Right kidney (tissue), 9 donors: Measurements from ENCODE around the gene SUPT20HL1.
"Not testable (repeated sequence)": the region's sequence is repeated elsewhere in the genome, so short reads cannot be mapped to it uniquely, and the experiment has no call there.

ENCODE experiments used
- DNase-seq: peaks from one replicate; pipeline ENCODE4 v3.0.0-alpha.2; 2016
- long read RNA-seq, 8 donors: transcript quantifications; one replicate each; lab custom pipeline, GENCODE V29; 2026

SUPT20HL1 gene
- long read RNA-seq, donor 1: 0 reads
- long read RNA-seq, donor 2: 0 reads
- long read RNA-seq, donor 3: 0 reads
- long read RNA-seq, donor 4: 0 reads
- long read RNA-seq, donor 5: 0 reads
- long read RNA-seq, donor 6: 0 reads
- long read RNA-seq, donor 7: 0 reads
- long read RNA-seq, donor 8: 0 reads

DNA sequence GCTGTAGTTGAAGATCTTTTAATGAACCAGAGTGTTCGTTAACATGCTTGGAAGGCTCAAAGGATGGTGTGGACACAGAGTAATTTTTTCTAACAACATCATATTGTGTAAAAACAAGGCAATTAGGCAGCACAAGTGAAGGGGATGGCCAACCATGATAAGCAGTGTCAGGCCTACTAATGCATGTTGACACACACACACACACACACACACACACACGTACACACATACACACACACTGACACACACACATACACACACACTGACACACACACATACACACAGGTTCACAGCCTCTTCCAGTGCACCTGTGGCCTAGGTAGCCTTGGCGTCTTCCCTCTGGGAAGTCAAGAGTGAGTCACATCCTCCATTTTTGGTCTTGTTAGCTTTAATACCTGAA, at the start of gene SUPT20HL1:
Gene SUPT20HL1 (plus strand): TSS at position 368 of the 400 bp plus-strand sequence. CDS start 2,122 bp downstream, outside the sequence.
- no peak for DNase-seq

DNA sequence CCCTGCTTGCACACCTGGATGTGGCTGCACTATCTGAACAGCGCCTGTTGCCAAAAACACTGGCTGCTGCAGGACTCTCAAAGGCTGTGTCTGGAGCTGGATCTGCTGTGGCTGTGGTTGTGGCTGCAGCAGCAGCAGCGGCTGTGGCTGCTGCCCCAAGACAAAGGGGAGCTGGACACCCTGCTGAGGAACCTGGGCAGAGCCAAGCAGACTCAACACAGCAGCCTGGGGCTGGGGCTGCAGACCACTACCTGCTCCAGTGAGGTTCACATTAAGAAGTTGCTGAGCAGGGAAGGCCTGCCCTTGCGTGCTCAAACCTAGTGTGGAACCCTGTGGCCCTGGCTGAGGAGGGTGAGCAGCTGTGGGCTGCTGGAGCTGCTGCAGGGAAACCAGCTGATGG, 49.5 kb upstream of the SUPT20HL1 start:
- not testable (repeated sequence) for DNase-seq

- DNase-seq: not testable (repeated sequence)
Observed at GRCh38 chrX:24311507-24312248, 48.8 kb upstream of the SUPT20HL1 start.

DNA sequence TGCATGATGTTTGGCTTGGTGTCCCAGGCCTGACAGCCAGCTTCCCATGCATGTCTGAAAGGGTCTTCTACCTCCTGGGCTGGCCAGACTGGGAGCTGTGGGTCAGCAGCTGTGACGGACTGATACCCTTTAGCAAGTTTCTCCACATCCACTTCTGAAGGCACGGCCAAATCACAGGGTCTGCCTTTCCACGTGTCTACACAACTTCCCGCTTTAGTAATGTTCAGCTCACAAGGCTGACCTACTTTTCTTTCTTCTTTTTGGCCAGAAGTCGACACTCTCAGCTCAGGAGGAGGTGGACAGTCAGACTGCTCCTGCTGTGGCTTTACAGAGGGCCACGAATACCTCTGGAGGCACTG, 48.2 kb upstream of the SUPT20HL1 start:
- DNase-seq: not testable (repeated sequence)

GRCh38 chrX:24314019-24314635, 46.3 kb upstream of the SUPT20HL1 start, which contains the start of gene SUPT20HL2:
Gene SUPT20HL2, minus strand, starts transcription at chrX:24314069. Its CDS starts 754 bp downstream, at chrX:24313315.
- DNase-seq: no peak

DNA sequence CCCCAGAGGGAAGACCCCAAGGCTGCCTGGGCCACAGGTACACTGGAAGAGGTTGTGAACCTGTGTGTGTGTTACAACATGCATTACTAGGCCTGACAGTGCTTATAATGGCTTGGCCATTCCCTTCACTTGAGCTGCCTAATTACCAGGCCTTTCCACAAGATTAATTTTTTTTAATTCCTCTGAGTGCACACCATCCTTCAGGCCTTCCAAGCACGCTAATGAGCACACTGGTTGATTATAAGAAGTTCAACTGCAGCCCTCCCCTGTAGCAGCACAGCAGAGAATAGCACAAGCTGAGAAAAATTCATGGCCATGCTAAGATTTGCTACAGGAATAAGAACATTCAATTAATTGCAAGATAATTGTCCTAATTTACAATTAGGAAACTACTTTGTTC, 44.3 kb upstream of the SUPT20HL1 start:
- DNase-seq: no peak

GRCh38 chrX:24317567-24317966, 42.9 kb upstream of the SUPT20HL1 start:
- DNase-seq: no peak

GRCh38 chrX:24321741-24322395, 38.6 kb upstream of the SUPT20HL1 start:
- DNase-seq: no peak

DNA sequence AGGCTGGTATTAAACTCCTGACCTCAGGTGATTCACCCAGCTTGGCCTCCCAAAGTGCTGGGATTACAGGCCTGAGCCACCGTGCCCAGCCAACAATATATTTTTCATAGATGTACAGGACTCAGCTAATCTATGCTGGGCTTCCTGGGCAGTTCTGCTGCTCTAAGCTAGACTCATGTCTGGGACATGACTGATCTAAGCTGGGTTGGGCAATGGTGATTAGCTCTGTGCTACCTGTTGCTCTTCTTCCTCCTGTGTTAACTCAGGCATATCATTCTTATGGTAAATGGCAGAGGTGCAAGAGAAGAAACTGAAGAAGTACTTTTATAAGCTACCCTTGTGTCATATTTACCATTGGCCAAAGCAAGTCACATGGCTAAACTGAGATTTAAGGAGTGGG, 35.2 kb upstream of the SUPT20HL1 start:
- no peak for DNase-seq

DNA sequence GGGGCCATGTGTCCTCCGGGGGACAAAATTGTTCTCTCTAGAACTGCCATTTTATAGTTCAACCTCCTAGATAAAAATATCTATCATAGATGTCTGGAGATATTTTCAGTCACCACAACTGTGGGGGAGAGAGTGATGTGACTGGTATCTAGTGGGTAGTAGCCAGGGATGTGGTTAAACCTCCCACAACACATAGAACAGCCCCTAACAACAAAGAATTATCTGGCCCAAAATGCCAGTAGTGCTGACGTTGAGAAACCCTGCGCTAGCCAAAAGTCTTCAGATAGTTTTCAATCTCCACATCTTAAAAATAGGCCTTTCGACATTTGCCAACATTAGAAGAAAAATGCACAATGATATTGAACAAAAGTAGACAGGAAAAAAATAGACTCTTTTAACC, 27.6 kb upstream of the SUPT20HL1 start:
- DNase-seq: no peak

GRCh38 chrX:24333371-24333770, 27.1 kb upstream of the SUPT20HL1 start:
- no peak for DNase-seq

DNA sequence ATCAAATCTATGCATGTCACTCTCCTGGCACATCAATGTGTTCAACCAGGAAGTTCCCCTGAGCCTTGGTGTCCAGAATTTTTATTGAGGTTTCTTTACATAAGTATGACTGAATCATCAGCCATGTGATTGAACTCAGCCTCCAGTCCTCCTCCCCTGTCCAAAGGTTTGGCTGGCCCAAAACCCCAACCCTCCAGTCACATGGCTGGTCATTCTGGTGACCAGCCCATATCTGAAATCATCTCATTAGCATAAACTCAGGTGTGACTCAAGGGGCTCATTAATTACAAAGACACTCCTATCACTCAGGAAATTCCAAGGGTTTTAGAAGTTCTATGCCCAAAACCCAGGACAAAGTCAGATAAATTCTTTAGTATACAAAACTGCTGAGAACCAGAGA, 26.0 kb upstream of the SUPT20HL1 start:
- no peak for DNase-seq

DNA sequence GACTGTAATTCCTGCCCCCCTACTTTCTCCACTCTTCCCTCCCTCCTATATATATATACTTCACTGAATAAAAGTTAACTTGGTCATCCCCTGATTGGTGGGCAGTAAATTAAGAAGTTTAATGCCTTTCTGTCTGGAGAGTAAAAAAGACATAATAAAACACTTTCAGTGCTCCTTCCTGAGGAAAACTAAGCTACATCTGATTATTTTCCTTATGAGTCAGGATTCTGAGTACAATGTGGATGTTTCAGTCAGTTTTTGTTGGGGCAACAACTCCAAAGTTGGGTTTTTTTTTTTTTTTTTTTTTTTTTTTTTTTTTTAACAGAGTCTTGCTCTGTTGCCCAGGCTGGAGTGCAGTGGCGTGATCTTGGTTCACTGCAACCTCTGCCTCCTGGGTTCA, 24.6 kb upstream of the SUPT20HL1 start:
- DNase-seq: no peak

DNA sequence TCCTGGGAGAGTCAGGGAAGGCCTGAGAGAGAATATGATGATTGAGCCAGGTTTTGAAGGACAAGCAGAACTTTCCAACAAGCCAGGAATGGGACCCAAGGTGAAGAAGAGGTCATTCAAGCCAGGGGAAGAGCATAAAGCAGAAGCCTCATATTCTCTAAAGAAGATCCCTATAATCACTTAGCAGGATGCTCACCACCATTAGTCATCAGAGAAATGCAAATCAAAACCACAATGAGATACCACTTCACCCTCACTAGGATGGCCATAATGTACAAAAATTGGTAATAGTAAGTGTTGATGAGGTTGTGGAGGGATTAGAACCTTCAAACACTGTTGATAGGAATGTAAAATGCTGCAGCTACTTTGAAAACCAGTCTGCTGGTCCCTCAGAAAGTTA, 20.5 kb upstream of the SUPT20HL1 start:
- DNase-seq: no peak

DNA sequence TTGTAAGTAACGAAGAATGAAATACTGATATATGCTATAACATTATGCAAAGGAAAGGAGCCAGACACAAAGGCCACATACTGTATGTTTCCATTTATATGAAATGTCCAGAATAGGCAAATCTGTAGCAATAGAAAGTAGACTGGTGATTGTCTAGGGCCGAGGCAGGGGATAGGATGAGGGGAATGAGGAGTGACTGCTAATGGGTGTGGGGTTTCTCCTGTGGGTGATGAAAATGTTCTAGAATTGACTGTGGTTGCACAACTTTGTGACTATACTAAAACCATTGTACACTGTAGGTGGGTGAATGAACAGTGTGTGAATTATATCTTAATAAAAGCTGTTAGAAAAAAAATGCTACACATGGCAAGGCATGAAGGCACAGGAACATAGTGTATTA, 19.9 kb upstream of the SUPT20HL1 start:
- DNase-seq: no peak

DNA sequence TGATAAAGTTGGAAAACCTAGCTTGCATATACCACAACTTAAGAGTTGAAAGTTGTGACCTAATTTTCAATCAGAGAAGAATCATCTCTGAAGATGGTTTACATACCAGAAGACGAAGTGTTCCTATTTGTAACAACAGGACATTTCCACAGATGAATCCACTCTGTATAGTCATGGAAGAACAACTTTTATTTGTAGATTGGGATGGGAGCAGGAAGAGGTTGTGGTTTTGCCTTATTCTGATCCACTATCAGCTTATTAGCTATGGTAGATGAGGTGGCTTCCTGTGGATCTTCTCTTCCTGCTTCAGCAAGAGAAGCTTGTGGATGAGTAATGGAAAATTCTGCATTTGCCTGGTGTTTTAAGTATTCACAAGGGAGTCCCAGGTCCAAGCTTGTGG, 18.6 kb upstream of the SUPT20HL1 start:
- no peak for DNase-seq

DNA sequence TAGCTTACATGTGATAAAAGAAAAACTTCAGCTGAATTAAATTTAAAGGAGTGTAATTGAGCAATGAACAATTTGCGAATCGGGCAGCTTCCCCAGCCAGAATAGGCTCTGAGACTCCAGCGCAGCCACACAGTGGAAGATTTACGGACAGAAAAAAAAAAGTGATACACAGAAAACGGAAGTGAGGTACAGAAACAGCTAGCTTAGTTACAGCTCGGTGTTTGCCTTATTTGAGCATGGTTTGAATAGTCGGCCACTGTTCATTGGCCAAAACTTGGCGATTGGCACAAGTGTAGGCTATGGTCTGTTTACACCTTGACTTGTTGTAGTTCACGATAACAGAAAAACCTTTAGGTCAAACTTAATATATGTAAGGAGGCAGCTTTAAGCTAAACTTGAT, 16.7 kb upstream of the SUPT20HL1 start:
- DNase-seq: no peak

DNA sequence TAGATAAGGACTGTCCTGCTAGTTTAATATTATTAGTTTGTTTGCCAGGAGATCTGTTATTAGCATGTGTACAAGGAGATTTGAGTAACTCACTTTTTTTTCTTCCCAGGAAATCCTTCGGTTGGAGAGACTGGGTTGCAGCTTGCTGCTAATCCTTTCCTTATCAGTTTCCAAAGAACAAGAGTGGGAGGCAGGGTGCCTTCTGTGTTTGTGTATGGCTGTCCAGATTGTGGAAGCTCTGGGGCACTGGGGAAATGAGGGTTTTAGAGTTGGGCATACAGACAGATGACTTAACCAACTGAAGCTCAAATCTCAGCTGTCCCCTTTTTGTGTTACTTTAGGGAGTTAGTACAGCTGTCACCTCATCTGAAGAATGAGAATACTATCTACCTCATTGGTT, 12.6 kb upstream of the SUPT20HL1 start:
- no peak for DNase-seq

- no peak for DNase-seq
Observed at GRCh38 chrX:24350217-24350616, 10.2 kb upstream of the SUPT20HL1 start.

DNA sequence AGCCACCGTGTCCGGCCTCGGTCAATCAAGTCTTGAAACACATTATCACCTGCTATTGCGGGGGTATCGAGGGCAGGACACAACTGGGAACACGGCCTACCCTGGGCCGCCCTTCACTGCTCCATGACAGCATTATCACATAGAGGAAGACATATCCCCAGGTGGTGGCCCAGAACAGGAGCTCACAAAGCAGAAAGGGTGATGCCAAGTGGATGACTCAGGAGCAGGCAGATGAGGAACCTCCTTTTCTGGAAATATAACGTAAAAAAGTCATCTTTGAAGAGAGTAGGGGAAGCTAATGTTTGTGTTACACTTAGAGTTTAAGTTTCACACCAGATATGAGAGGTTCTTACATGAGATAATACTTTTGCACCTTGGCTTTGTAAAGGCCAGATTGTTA, 5.3 kb upstream of the SUPT20HL1 start:
- DNase-seq: no peak

DNA sequence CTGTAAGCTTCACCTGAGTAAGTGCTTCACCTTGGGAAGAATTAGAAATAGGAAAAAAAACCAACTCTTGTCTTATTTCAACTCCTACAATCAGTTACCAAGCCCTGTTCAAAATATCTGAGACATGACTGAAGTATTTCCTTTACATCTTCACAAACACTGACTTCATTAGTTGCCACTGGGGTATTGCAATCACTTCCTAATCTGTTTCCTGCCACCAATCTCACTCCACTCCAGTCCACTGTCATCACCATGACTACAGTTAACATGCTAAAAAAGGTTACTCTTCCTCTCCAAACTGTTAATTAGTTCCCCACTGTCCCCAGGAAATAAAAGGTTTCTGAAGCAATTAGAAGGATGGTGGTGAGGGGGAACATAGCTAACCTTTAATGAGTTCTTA, 3.3 kb upstream of the SUPT20HL1 start:
- no peak for DNase-seq

DNA sequence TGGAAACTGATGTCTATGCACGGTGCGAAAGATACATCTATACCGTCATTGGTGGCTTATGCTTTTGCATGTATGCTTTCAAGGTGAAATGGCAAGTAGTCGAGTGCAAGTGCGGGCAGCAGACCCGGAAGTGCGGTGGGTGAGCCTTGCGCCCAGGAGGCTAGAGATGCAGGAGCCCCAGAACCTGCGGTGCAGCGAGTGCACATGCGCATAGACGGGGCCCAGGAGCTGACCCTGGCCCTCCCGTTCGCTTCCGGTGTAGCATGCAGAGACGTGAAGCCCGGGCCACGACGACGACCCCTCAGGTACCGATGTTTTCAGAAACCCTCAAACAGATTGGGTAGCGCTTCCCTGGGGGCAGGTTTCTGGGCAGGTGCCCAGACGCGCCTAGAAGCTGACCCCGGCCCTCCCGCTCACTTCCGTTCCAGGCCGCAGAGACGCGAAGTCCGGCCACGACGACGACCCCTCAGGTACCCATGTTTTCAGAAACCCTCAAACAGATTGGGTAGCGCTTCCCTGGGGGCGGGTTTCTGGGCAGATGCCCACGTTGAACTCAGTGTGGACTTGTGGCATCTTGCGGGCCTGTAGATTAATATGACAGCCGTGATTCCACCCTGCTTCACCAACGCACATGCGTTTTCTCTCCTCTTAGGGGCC, 1.8 kb downstream of the SUPT20HL1 start:
- not testable (repeated sequence) for DNase-seq
